ENCODE results near the gene ATR. TPM values are rescaled to one million over a fixed set of nuclear protein-coding genes. Genes with fewer than 3 reads are reported as not detected.

Gene ATR
- total and polyA plus RNA-seq, 2 donors (not counting 1 experiment from before 2014, with no cell fraction given), result 12.5 to 17.0 TPM

GRCh38 chr3:142602619-142603385 lies 24.3 kb upstream of the ATR start:
- Histone ChIP-seq H3K9ac (ENCODE audit: insufficient read depth, low read length) (no peak overlapping the region), H3K4me2 (ENCODE audit: extremely low read depth, insufficient read depth, low read length) (no peak overlapping the region), H3K27ac (ENCODE audit: insufficient read depth, low read length) (no peak overlapping the region), H3K79me2 (ENCODE audit: control insufficient read depth, insufficient read depth, low read length) (no peaks in the 10 kb centered on the region), H3K4me3 (replicated peaks in 1 of 4; ENCODE audit: control extremely low read depth in 1 of 4, insufficient read depth in 1 of 4, low read depth in 3 of 4, low read length in 4 of 4) (no peak overlapping the region), H3K27me3 (ENCODE audit: control insufficient read depth, insufficient read depth, low read length) (no peaks in the 10 kb centered on the region), H2AFZ (ENCODE audit: low read length) (no peak overlapping the region), H4K20me1 (ENCODE audit: control insufficient read depth, extremely low read depth, insufficient read depth, low read length) (no peaks in the 10 kb centered on the region), H3K9me3 (ENCODE audit: control insufficient read depth, insufficient read depth, low read depth, low read length) (no peaks in the 10 kb centered on the region), H3K4me1 (ENCODE audit: control insufficient read depth, extremely low read depth, insufficient read depth, low read length) (no peaks in the 10 kb centered on the region), H3K36me3 (ENCODE audit: control insufficient read depth, insufficient read depth, low read length) (no peaks in the 10 kb centered on the region)
- DNase-seq (ENCODE audit: low read depth in 2 of 2), result no peak
- TF ChIP-seq EZH2 (IDR thresholded peaks at IDR 0.05; ENCODE audit: low read length, missing control alignments), result no peak
- no peak for TF ChIP-seq CTCF (conservative IDR thresholded peaks at IDR 0.05 in 1 of 2, IDR thresholded peaks at IDR 0.05 in 1 of 2; ENCODE audit: low read depth in 1 of 2, low read length in 2 of 2)

- no peak for TF ChIP-seq EZH2 (IDR thresholded peaks at IDR 0.05; ENCODE audit: low read length, missing control alignments)
- no peak for TF ChIP-seq CTCF (conservative IDR thresholded peaks at IDR 0.05 in 1 of 2, IDR thresholded peaks at IDR 0.05 in 1 of 2; ENCODE audit: low read depth in 1 of 2, low read length in 2 of 2)
- no peaks in the 10 kb centered on the region for H3K27me3 ChIP-seq (ENCODE audit: control insufficient read depth, insufficient read depth, low read length)
- peak in 1 of 2 donors; percentile 18 for DNase-seq (ENCODE audit: low read depth in 2 of 2)
- no peaks in the 10 kb centered on the region for H3K4me1 ChIP-seq (ENCODE audit: control insufficient read depth, extremely low read depth, insufficient read depth, low read length)
- no peak overlapping the region for H3K4me2 ChIP-seq (ENCODE audit: extremely low read depth, insufficient read depth, low read length)
- no peak overlapping the region for H3K27ac ChIP-seq (ENCODE audit: insufficient read depth, low read length)
- H3K9me3 ChIP-seq (ENCODE audit: control insufficient read depth, insufficient read depth, low read depth, low read length), result no peaks in the 10 kb centered on the region
- H3K4me3 ChIP-seq (replicated peaks in 1 of 4; ENCODE audit: control extremely low read depth in 1 of 4, insufficient read depth in 1 of 4, low read depth in 3 of 4, low read length in 4 of 4), result no peak overlapping the region
- no peak overlapping the region for H2AFZ ChIP-seq (ENCODE audit: low read length)
- H4K20me1 ChIP-seq (ENCODE audit: control insufficient read depth, extremely low read depth, insufficient read depth, low read length), result no peaks in the 10 kb centered on the region
- H3K79me2 ChIP-seq (ENCODE audit: control insufficient read depth, insufficient read depth, low read length), result no peaks in the 10 kb centered on the region
- no peaks in the 10 kb centered on the region for H3K36me3 ChIP-seq (ENCODE audit: control insufficient read depth, insufficient read depth, low read length)
- no peak overlapping the region for H3K9ac ChIP-seq (ENCODE audit: insufficient read depth, low read length)
Observed at GRCh38 chr3:142601713-142602112, 23.2 kb upstream of the ATR start.

GRCh38 chr3:142597906-142598305 lies 19.4 kb upstream of the ATR start:
- no peaks in the 10 kb centered on the region for H3K79me2 ChIP-seq (ENCODE audit: control insufficient read depth, insufficient read depth, low read length)
- no peaks in the 10 kb centered on the region for H4K20me1 ChIP-seq (ENCODE audit: control insufficient read depth, extremely low read depth, insufficient read depth, low read length)
- no peak overlapping the region for H3K27ac ChIP-seq (ENCODE audit: insufficient read depth, low read length)
- TF ChIP-seq EZH2 (IDR thresholded peaks at IDR 0.05; ENCODE audit: low read length, missing control alignments) (no peak), CTCF (conservative IDR thresholded peaks at IDR 0.05 in 1 of 2, IDR thresholded peaks at IDR 0.05 in 1 of 2; ENCODE audit: low read depth in 1 of 2, low read length in 2 of 2) (no peak)
- no peak for DNase-seq (ENCODE audit: low read depth in 2 of 2)
- no peak overlapping the region for H3K9ac ChIP-seq (ENCODE audit: insufficient read depth, low read length)
- H2AFZ ChIP-seq (ENCODE audit: low read length), result no peak overlapping the region
- no peaks in the 10 kb centered on the region for H3K36me3 ChIP-seq (ENCODE audit: control insufficient read depth, insufficient read depth, low read length)
- no peak overlapping the region for H3K4me3 ChIP-seq (replicated peaks in 1 of 4; ENCODE audit: control extremely low read depth in 1 of 4, insufficient read depth in 1 of 4, low read depth in 3 of 4, low read length in 4 of 4)
- peaks cover 2% of the 10 kb centered on the region for H3K4me1 ChIP-seq (ENCODE audit: control insufficient read depth, extremely low read depth, insufficient read depth, low read length)
- H3K27me3 ChIP-seq (ENCODE audit: control insufficient read depth, insufficient read depth, low read length), result no peaks in the 10 kb centered on the region
- H3K9me3 ChIP-seq (ENCODE audit: control insufficient read depth, insufficient read depth, low read depth, low read length), result no peaks in the 10 kb centered on the region
- no peak overlapping the region for H3K4me2 ChIP-seq (ENCODE audit: extremely low read depth, insufficient read depth, low read length)
